Activated CD8-positive, alpha-beta memory T cell treated with anti-CD3 and anti-CD28 coated beads, Interleukin-2, amount 50 U/mL, for 24 hours (primary cell): ENCODE data around the gene TXK.
A peak's percentile ranks its signal among the peaks of the same experiment; 100 is the strongest.

Source experiments
- DNase-seq: peaks from one replicate; pipeline ENCODE4 v3.0.0-alpha.2; 2020; ENCODE audit errors: extremely low read depth

The TXK gene

GRCh38 chr4:48051078-48051477, 83.0 kb downstream of the TXK start:
- DNase-seq: no peak

- DNase-seq: no peak
These were observed 84.6 kb downstream of the TXK start for GRCh38 chr4:48049483-48049882.

GRCh38 chr4:48047896-48048295, 86.2 kb downstream of the TXK start:
- DNase-seq: no peak

- peak; percentile 71 for DNase-seq
These were observed 86.6 kb downstream of the TXK start for GRCh38 chr4:48047421-48047844.

GRCh38 chr4:48046059-48046458, 88.0 kb downstream of the TXK start:
- no peak for DNase-seq

- DNase-seq: no peak
These were observed 89.8 kb downstream of the TXK start for GRCh38 chr4:48044298-48044697.

GRCh38 chr4:48043504-48043903, 90.5 kb downstream of the TXK start:
- DNase-seq: no peak

GRCh38 chr4:48042979-48043461, 91.0 kb downstream of the TXK start:
- DNase-seq: no peak

- DNase-seq: no peak
These were observed 92.4 kb downstream of the TXK start for GRCh38 chr4:48041535-48042137.

- DNase-seq: no peak
These were observed 94.5 kb downstream of the TXK start for GRCh38 chr4:48039561-48039960.

- no peak for DNase-seq
These were observed 95.4 kb downstream of the TXK start for GRCh38 chr4:48038666-48039065.

GRCh38 chr4:48037117-48037462, 97.0 kb downstream of the TXK start:
- DNase-seq: no peak

GRCh38 chr4:48035952-48036351, 98.1 kb downstream of the TXK start:
- no peak for DNase-seq

- DNase-seq: peak; percentile 40
These were observed 100.1 kb downstream of the TXK start for GRCh38 chr4:48033825-48034413.

- no peak for DNase-seq
These were observed 100.6 kb downstream of the TXK start for GRCh38 chr4:48033412-48033811.

GRCh38 chr4:48032721-48033120, 101.3 kb downstream of the TXK start:
- no peak for DNase-seq

GRCh38 chr4:48031802-48032525, 102.1 kb downstream of the TXK start:
- DNase-seq: no peak

GRCh38 chr4:48030470-48030869, 103.6 kb downstream of the TXK start:
- DNase-seq: no peak

GRCh38 chr4:48028696-48029095, 105.4 kb downstream of the TXK start:
- DNase-seq: no peak

GRCh38 chr4:48027653-48028052, 106.4 kb downstream of the TXK start:
- no peak for DNase-seq

- DNase-seq: no peak
These were observed 109.0 kb downstream of the TXK start for GRCh38 chr4:48025005-48025404.

GRCh38 chr4:48024522-48024921, 109.5 kb downstream of the TXK start:
- no peak for DNase-seq

- DNase-seq: no peak
These were observed 111.8 kb downstream of the TXK start for GRCh38 chr4:48022192-48022799.
